PC-3 (cell line): Measurements from ENCODE around the gene OR13C5. TPM values are rescaled to one million over a fixed set of nuclear protein-coding genes. Genes with fewer than 3 reads are reported as not detected.

Source experiments
- ATAC-seq: fragments of 200-7000 bp; cut with Tn5 transposase; 2 replicates; pipeline ENCODE4 v1.9.1; 2020; ENCODE audit warnings: mild to moderate bottlenecking, moderate library complexity
- BruUV-seq: library from RNA; stranded (reverse); fragments of 400-500 nt; replicated peaks from 2 replicates; lab custom pipeline; 2021; lab: Mats Ljungman, UMichigan
- CTCF ChIA-PET: fragments of 300-600 bp; sonication (Branson Sonifier 250); formaldehyde crosslinking; loops from one replicate; lab custom pipeline; 2022; ENCODE audit warnings: antibody characterized with exemption; lab: Charles Lee
- POLR2A ChIA-PET: fragments of 300-600 bp; sonication (Branson Sonifier 250); formaldehyde crosslinking; loops from one replicate; lab custom pipeline; 2022; ENCODE audit warnings: antibody characterized with exemption; ENCODE audit not compliant: unreplicated experiment; lab: Charles Lee
- DNase-seq: peaks from one replicate; pipeline ENCODE4 v3.0.0-alpha.2; 2015
- H2AFZ ChIP-seq: fragments of 300-600 bp; sonication (generic); 2 replicates; pipeline ENCODE4 v1.6.0; 2016; ENCODE audit warnings: antibody characterized with exemption, low read length
- H3F3A ChIP-seq: fragments of 300-600 bp; sonication (generic); one replicate; pipeline ENCODE4 v1.6.0; 2017; ENCODE audit warnings: antibody characterized with exemption, low read length, control low read depth, mild to moderate bottlenecking; ENCODE audit not compliant: unreplicated experiment
- H3K27ac ChIP-seq: fragments of 300-600 bp; sonication (generic); 2 replicates; pipeline ENCODE4 v1.5.1; 2016; ENCODE audit warnings: mild to moderate bottlenecking, low read length
- H3K27me3 ChIP-seq: fragments of 300-600 bp; sonication (generic); 2 replicates; pipeline ENCODE4 v1.6.1; 2016; ENCODE audit warnings: low read length, mixed read lengths
- H3K36me3 ChIP-seq: fragments of 300-600 bp; sonication (generic); 2 replicates; pipeline ENCODE4 v1.6.1; 2016; ENCODE audit warnings: low read depth, mixed run types, low read length, mixed read lengths
- H3K4me1 ChIP-seq: fragments of 300-600 bp; sonication (generic); 2 replicates; pipeline ENCODE4 v1.5.1; 2016; ENCODE audit warnings: low read length; ENCODE audit not compliant: insufficient read depth
- H3K4me2 ChIP-seq: fragments of 300-600 bp; sonication (generic); 2 replicates; pipeline ENCODE4 v1.6.0; 2016; ENCODE audit warnings: low read length
- H3K4me3 ChIP-seq: fragments of 300-600 bp; sonication (generic); 2 replicates; pipeline ENCODE4 v1.5.1; 2016; ENCODE audit warnings: mild to moderate bottlenecking, low read length, mixed read lengths
- H3K79me2 ChIP-seq: fragments of 300-600 bp; sonication (generic); 2 replicates; pipeline ENCODE4 v1.6.1; 2017; ENCODE audit warnings: low read length, mixed read lengths
- H3K9ac ChIP-seq: fragments of 300-600 bp; sonication (generic); 2 replicates; pipeline ENCODE4 v1.6.0; 2016; ENCODE audit warnings: mild to moderate bottlenecking, low read length
- H3K9me2 ChIP-seq: fragments of 300-600 bp; sonication (generic); replicated peaks from 2 replicates; pipeline ENCODE4 v1.6.1; 2016; ENCODE audit warnings: mixed run types, low read length, mixed read lengths
- H3K9me3 ChIP-seq: fragments of 300-600 bp; sonication (generic); 2 replicates; pipeline ENCODE4 v1.6.1; 2016; ENCODE audit warnings: low read length, mixed read lengths
- H4K20me1 ChIP-seq: fragments of 300-600 bp; sonication (generic); 2 replicates; pipeline ENCODE4 v1.6.1; 2016; ENCODE audit warnings: low read length, mixed read lengths
- EZH2 ChIP-seq: fragments of 300-600 bp; sonication (generic); IDR thresholded peaks from one replicate; pipeline ENCODE4 v1.6.1; 2017; ENCODE audit warnings: antibody characterized with exemption, mild to moderate bottlenecking, low read length; ENCODE audit not compliant: unreplicated experiment
- EZH2phosphoT487 ChIP-seq: fragments of 300-600 bp; sonication (generic); IDR thresholded peaks from 2 replicates; pipeline ENCODE4 v1.6.1; 2018; ENCODE audit warnings: mild to moderate bottlenecking, antibody characterized with exemption, low read length, borderline replicate concordance
- intact Hi-C: fragments of 100-400 bp; cut with micrococcal nuclease; formaldehyde crosslinking; loops from 2 replicates; pipeline ENCODE4 v1.9.0; 2023
- total RNA-seq: library from RNA; depleted of rRNA; stranded (reverse); fragments of >200 nt; gene quantifications from 2 replicates; pipeline ENCODE4 v1.2.3, GENCODE V29; 2014
- TF ChIP-seq, protein P1 (sequence below): fragments of 300-600 bp; sonication (generic); conservative IDR thresholded peaks from 2 replicates; pipeline ENCODE4 v1.5.1; 2017; ENCODE audit warnings: antibody characterized with exemption, low read depth, mild to moderate bottlenecking, low read length

The OR13C5 gene
- total RNA-seq, 1 experiment from 2014 or later: not detected

DNA sequence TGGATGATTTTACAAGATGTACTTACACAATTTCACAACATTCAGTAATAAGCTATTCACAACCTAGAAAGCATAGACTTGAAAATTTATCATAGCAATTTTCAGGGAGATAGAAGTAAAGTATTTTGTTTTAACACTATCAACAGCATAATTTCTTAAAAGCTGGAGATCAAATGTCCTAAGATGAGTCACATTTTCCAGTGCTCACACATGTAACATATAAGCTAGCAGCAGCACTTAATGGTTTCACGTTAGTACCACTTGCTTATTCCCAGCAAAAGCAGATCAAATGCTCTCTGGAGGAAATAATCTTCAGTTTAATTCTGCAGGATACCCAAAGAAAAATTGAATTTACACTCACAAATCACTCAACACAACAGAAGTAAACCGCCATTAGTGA lies 23.8 kb downstream of the OR13C5 start:
- no peak for DNase-seq
- Histone ChIP-seq H3K4me1 (no peaks in the 10 kb centered on the region), H3K9ac (no peak overlapping the region), H2AFZ (no peak overlapping the region), H3F3A (no peaks in the 10 kb centered on the region), H3K4me3 (no peak overlapping the region), H3K36me3 (no peaks in the 10 kb centered on the region), H3K4me2 (no peak overlapping the region), H4K20me1 (no peaks in the 10 kb centered on the region), H3K9me3 (no peaks in the 10 kb centered on the region), H3K27me3 (no peaks in the 10 kb centered on the region), H3K9me2 (no peaks in the 10 kb centered on the region), H3K79me2 (no peaks in the 10 kb centered on the region), H3K27ac (no peak overlapping the region)
- BruUV-seq: no TSS peak
- no peak for ATAC-seq
- ChIA-PET POLR2A (no interaction called here), CTCF (no interaction called here)
- intact Hi-C loops: no loop called here
- TF ChIP-seq, protein P1, sequence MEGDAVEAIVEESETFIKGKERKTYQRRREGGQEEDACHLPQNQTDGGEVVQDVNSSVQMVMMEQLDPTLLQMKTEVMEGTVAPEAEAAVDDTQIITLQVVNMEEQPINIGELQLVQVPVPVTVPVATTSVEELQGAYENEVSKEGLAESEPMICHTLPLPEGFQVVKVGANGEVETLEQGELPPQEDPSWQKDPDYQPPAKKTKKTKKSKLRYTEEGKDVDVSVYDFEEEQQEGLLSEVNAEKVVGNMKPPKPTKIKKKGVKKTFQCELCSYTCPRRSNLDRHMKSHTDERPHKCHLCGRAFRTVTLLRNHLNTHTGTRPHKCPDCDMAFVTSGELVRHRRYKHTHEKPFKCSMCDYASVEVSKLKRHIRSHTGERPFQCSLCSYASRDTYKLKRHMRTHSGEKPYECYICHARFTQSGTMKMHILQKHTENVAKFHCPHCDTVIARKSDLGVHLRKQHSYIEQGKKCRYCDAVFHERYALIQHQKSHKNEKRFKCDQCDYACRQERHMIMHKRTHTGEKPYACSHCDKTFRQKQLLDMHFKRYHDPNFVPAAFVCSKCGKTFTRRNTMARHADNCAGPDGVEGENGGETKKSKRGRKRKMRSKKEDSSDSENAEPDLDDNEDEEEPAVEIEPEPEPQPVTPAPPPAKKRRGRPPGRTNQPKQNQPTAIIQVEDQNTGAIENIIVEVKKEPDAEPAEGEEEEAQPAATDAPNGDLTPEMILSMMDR: no peak
- TF ChIP-seq EZH2phosphoT487 (no peak), EZH2 (no peak)

DNA sequence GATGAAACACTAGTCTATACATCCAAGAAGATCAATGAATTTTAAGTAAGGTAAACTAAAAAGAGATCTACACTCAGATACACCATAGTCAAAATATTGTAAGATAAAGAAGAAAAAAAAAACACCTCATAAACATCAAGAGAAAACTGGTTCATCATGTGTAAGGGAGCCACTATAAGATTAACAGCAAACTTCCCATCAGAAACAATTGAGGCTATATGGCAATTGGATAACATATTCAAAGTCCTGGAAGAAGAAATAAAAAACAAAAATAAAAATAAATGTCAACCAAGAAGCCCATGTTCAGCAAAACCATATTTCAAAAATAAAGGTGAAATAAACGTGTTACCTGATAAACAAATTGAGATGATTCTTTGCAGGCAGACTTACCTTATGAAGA lies 26.6 kb downstream of the OR13C5 start:
- intact Hi-C loops: no loop called here
- no peak overlapping the region for H3K4me2 ChIP-seq
- CTCF ChIA-PET: no interaction called here

DNA sequence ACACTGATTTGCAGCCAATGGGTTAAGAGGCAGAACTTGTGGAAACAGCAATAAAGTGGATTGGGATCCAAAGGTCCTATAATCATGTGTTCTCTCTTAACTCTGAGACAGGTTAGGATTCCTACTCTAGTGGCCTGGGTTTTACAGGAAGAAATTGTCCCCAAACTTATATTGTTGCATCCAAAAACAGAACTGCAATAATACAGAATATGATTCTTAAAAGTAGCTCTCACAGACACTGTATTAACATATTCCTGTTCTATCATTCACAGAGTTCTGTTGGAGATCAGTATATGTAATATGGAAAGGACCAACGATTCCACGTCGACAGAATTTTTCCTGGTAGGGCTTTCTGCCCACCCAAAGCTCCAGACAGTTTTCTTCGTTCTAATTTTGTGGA lies 30.3 kb downstream of the OR13C5 start, which contains the start of gene OR13C8:
Gene OR13C8, plus strand, starts transcription at position 301 of the 400 bp plus-strand sequence. Its CDS starts 0 bp downstream, at position 301.
- ChIA-PET CTCF (no interaction called here), POLR2A (no interaction called here)
- H3K9me2 ChIP-seq: no peaks in the 10 kb centered on the region
- no peaks in the 10 kb centered on the region for H3F3A ChIP-seq
- no peaks in the 10 kb centered on the region for H3K27me3 ChIP-seq
- no peaks in the 10 kb centered on the region for H3K4me1 ChIP-seq
- no peaks in the 10 kb centered on the region for H3K79me2 ChIP-seq
- H3K27ac ChIP-seq: no peak within 1 kb of the TSS
- TF ChIP-seq, protein P1: no peak
- TF ChIP-seq EZH2 (no peak), EZH2phosphoT487 (no peak)
- H2AFZ ChIP-seq: no peak within 1 kb of the TSS
- no peaks in the 10 kb centered on the region for H3K9me3 ChIP-seq
- H3K9ac ChIP-seq: no peak within 1 kb of the TSS
- DNase-seq (no peak), ATAC-seq (no peak)
- BruUV-seq: no TSS peak
- H4K20me1 ChIP-seq: no peaks in the 10 kb centered on the region
- intact Hi-C loops: no loop called here
- H3K36me3 ChIP-seq: no peaks in the 10 kb centered on the region
- H3K4me2 ChIP-seq: no peak within 1 kb of the TSS
- H3K4me3 ChIP-seq: no peak within 1 kb of the TSS

More for the DNA sequence above, 26.6 kb downstream of the OR13C5 start:
- no TSS peak for BruUV-seq
- H3K9me3 ChIP-seq: no peaks in the 10 kb centered on the region
- no peaks in the 10 kb centered on the region for H4K20me1 ChIP-seq
- no peak overlapping the region for H3K4me3 ChIP-seq
- no peaks in the 10 kb centered on the region for H3K79me2 ChIP-seq
- H3K9me2 ChIP-seq: no peaks in the 10 kb centered on the region
- no peaks in the 10 kb centered on the region for H3F3A ChIP-seq
- H3K9ac ChIP-seq: no peak overlapping the region
- no peak overlapping the region for H3K27ac ChIP-seq
- TF ChIP-seq EZH2phosphoT487 (no peak), EZH2 (no peak)
- TF ChIP-seq, protein P1: no peak
- H3K36me3 ChIP-seq: no peaks in the 10 kb centered on the region
- H2AFZ ChIP-seq: no peak overlapping the region
- no peaks in the 10 kb centered on the region for H3K4me1 ChIP-seq
- no peak for ATAC-seq
- POLR2A ChIA-PET: no interaction called here
- H3K27me3 ChIP-seq: no peaks in the 10 kb centered on the region
- no peak for DNase-seq
